Measurements from ENCODE around the gene RMND5A. TPM values are rescaled to one million over a fixed set of nuclear protein-coding genes. Genes with fewer than 3 reads are reported as not detected.
"Not testable (repeated sequence)": the region's sequence is repeated elsewhere in the genome, so short reads cannot be mapped to it uniquely, and the experiment has no call there.

The RMND5A gene
- total RNA-seq, 4 donors from 2014 or later = 40.6 to 94.7 (median 68.5) TPM

GRCh38 chr2:86732040-86732525, 12.0 kb downstream of the RMND5A start:
- H3K27me3 ChIP-seq; H3K36me3 ChIP-seq; H3K27ac ChIP-seq; DNase-seq (ENCODE audit: low spot score in 2 of 2); H3K4me3 ChIP-seq; H3K9me3 ChIP-seq; H3K4me1 ChIP-seq: not testable (repeated sequence)
- 94% methylated on average over 3 of the region's 6 CpGs for WGBS

DNA sequence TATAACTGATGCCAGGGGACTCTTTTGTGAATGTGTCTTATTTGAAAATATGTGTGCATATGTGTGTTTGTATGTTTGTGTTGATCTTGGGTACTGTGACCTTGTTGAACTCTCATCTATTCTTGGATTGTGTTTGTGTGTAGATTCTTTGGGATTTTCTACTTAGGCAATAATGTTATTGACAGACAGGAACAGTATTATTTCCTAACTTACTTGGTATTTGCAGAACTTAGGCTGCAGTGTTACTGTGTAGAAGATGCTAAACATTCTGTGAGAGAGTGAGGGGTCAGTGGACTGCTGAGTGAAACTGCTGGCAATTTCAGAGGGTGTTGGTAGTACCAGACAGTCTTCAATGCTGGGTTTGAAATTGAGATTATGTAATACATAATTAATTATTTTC, 12.7 kb downstream of the RMND5A start:
- H3K4me3 ChIP-seq; DNase-seq (ENCODE audit: low spot score in 2 of 2); H3K9me3 ChIP-seq; H3K27ac ChIP-seq; H3K4me1 ChIP-seq; H3K27me3 ChIP-seq; H3K36me3 ChIP-seq: not testable (repeated sequence)

DNA sequence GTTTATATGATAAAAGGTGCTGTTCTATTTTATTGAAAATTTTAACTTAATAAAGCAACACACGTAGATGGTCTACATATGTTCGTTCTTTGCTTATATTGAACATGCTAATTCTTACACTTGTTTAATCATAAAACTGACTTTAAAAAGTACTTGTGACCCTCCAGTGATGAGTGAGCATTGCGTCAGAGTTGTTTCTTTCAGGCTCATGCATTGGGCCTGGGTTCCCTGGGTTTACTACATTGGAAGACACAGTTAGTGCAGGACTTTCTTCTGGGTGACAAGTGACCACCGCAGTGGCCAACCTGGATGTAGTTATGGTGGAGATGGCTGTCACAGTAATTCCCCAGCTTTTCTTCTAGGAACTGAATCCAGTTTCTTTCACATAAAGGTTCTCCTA, 13.4 kb downstream of the RMND5A start:
- H3K4me1 ChIP-seq; H3K4me3 ChIP-seq; H3K27ac ChIP-seq; H3K36me3 ChIP-seq; H3K9me3 ChIP-seq; DNase-seq (ENCODE audit: low spot score in 2 of 2); H3K27me3 ChIP-seq: not testable (repeated sequence)
- WGBS = 100% methylated on average over 1 of the region's 4 CpGs

DNA sequence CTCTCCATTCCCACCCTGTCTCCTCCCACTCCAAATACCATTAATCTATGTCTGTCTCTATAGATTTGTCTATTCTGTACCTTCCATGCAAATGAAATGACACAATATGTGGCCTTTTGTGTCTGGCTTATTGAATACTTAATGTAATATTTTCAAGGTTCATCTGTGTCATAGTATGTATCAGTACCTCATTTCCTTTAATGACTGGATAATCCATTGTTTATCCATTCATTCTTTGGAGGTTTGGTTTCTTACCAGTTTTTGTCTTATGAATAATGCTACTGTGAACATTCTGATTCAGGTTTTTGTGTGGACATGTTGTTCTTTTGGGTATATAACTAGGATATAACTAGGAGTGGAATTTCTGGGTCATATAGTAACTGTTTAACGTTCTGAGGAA, 14.8 kb downstream of the RMND5A start:
- no CpG with 5 or more reads among the region's 1 CpG for WGBS
- H3K4me1 ChIP-seq; H3K9me3 ChIP-seq; H3K36me3 ChIP-seq; H3K4me3 ChIP-seq; H3K27ac ChIP-seq; H3K27me3 ChIP-seq; DNase-seq (ENCODE audit: low spot score in 2 of 2): not testable (repeated sequence)

GRCh38 chr2:86739485-86739884, 19.4 kb downstream of the RMND5A start:
- H3K27ac ChIP-seq; H3K27me3 ChIP-seq; DNase-seq (ENCODE audit: low spot score in 2 of 2); H3K36me3 ChIP-seq; H3K4me1 ChIP-seq; H3K9me3 ChIP-seq; H3K4me3 ChIP-seq: not testable (repeated sequence)

DNA sequence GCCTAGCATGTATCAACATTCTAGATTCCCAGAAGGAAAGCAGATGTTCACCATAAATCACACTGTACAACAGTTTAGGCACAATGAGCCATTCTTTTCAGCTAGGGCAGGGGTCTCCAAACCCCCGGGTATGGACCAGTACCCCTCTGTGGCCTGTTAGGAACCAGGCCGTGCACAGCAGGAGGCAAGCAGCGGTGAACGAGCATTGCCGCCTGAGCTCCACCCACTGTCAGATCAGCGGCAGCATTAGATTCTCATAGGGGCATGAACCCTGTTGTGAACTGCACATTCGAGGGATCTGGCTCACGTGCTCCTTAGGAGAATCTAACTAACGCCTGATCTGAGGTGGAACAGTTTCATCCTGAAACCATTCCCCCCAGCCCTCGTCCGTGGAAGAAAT, 19.8 kb downstream of the RMND5A start:
- H3K9me3 ChIP-seq; DNase-seq (ENCODE audit: low spot score in 2 of 2); H3K4me1 ChIP-seq; H3K4me3 ChIP-seq; H3K36me3 ChIP-seq; H3K27me3 ChIP-seq; H3K27ac ChIP-seq: not testable (repeated sequence)
- no CpG with 5 or more reads among the region's 11 CpGs for WGBS

DNA sequence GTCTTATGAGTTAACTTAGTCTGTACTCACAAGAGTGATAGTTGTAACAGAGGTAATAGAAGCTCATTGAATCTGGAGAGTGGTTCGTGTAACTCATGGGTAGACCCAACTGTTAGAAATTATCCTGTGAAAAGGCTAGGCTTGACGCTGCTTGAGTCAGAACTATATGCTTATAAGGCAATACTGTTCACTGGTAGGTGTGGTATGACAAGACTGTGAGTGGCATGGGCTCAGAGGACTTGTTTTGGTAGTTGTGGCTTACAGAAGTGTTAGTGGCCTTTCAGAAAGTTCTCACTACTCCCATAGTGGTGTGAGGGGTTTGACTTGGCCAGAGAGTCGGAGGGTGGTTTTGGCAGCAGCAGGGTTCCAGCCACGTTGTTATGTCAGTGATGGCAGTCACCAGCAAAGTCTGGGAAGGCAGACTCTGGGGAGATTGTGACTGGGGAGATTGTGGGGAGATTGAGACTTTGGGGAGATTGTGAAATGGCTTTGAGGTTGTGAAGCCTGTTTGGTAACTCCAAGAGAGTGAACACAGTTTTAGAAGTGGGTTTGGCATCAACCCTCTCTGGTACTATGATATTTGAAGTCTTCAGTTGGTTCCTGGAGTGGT, 21.9 kb downstream of the RMND5A start:
- H3K9me3 ChIP-seq; H3K4me1 ChIP-seq; H3K27ac ChIP-seq; H3K4me3 ChIP-seq; DNase-seq (ENCODE audit: low spot score in 2 of 2); H3K27me3 ChIP-seq: not testable (repeated sequence)
- H3K36me3 ChIP-seq = peaks cover 11% of the 10 kb centered on the region
- WGBS = no CpG with 5 or more reads among the region's 4 CpGs

- 60% methylated on average over 2 of the region's 2 CpGs for WGBS
- Histone ChIP-seq H3K9me3 (no peaks in the 10 kb centered on the region), H3K36me3 (peaks cover 11% of the 10 kb centered on the region), H3K27me3 (no peaks in the 10 kb centered on the region), H3K27ac (no peak overlapping the region), H3K4me3 (no peak overlapping the region), H3K4me1 (peaks cover 20% of the 10 kb centered on the region)
- TF ChIP-seq CTCF (IDR thresholded peaks at IDR 0.05) = no peak
- no peak for TF ChIP-seq POLR2A (IDR thresholded peaks at IDR 0.05)
- no peak for TF ChIP-seq EP300 (IDR thresholded peaks at IDR 0.05)
- no peak for TF ChIP-seq POLR2AphosphoS5 (IDR thresholded peaks at IDR 0.05)
- DNase-seq (ENCODE audit: low spot score in 2 of 2) = no peak
These were observed 24.1 kb downstream of the RMND5A start for GRCh38 chr2:86744152-86744551.

DNA sequence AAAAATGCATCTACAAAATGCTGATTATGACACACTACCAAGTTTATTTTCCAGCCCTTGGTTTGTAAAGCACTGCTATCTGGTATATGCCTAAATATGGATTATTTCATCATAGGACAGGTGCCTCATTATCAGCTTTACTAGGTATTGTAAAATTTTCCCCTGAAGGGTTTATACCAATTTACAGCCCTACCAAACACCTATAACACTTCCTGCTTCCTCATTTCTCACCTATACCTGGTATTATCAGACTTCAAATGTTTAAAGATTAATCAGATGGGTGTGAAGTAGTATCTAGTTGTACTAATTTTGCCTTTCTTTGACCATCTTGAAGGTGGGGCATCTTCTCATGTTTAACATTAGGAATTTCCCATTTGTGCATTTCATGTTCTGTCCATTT, 26.8 kb downstream of the RMND5A start:
- H3K27me3 ChIP-seq = no peaks in the 10 kb centered on the region
- peaks cover 11% of the 10 kb centered on the region for H3K36me3 ChIP-seq
- TF ChIP-seq POLR2AphosphoS5 (IDR thresholded peaks at IDR 0.05) = no peak
- no peak for TF ChIP-seq POLR2A (IDR thresholded peaks at IDR 0.05)
- no peak for TF ChIP-seq CTCF (IDR thresholded peaks at IDR 0.05)
- TF ChIP-seq EP300 (IDR thresholded peaks at IDR 0.05) = no peak
- H3K4me1 ChIP-seq = peaks cover 20% of the 10 kb centered on the region
- no peaks in the 10 kb centered on the region for H3K9me3 ChIP-seq
- DNase-seq (ENCODE audit: low spot score in 2 of 2) = no peak
- H3K27ac ChIP-seq = no peak overlapping the region
- no peak overlapping the region for H3K4me3 ChIP-seq
